ENCODE results near the gene KCNMA1.
A peak's percentile ranks its signal among the peaks of the same experiment; 100 is the strongest.

The KCNMA1 gene

GRCh38 chr10:76944640-76945039, 693.0 kb downstream of the KCNMA1 start:
- DNase-seq = no peak

DNA sequence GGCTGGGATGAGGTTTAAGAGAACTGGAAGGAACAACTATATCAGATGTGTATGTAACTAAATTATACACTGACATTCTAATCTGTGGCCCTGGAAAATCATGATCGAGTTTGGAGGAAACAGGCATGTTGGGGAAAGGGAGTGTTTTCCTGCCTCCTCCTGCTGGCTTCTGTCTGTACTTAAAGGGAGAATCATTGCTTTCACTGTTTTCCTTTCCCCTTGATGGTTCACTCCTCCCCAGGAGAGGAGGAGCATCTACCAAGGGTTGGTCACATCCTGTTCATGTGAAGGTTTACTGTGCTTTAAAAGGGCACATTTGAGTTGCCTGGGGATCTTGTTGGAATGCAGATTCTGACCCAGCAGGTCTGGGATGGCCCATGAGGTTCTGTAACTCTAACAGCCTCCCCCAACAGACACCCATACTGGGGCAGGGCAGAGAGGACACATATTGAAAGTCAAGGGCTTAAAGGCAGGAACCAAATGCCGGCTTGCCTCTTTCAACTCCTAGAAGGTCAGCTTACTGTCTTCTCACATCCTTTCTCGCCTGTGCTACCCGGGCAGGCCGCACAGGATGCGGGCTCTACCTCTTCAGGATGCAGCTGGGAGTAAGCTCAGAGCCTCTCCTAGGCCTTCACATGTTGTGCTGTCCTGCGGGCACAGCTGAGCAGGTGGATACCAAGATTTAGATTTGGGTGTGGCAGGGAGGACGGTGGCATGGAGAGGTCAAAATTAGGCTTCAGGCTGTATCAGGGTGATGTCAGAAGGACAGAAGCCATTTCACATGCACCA, 694.8 kb downstream of the KCNMA1 start:
- no peak for DNase-seq

DNA sequence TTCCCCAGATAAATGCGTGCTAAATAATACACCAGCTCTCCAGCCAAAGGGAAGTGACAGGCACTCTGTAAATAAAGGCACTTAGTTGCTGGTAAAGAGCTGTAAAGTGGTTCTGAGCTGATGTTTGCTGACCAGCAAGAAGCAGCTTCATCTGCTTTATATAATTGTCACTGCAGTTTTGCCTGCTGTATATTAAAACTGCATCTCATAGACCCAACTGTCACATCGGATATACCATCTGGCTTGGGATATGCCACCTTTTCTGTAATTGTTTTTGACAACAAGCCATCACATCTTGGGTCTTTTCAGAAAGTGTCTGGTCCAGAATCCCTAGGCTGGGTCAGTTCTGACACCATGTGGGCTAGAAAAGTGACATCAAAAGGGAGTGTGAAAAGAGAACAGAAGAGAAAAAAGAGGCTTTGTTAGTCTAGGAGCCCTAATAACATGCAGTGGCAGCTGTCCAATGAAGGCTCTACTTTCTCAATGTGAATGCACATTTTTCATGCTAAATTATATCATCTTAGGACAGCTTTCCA, 697.6 kb downstream of the KCNMA1 start:
- DNase-seq = no peak

GRCh38 chr10:76937181-76937600, 700.4 kb downstream of the KCNMA1 start:
- no peak for DNase-seq

GRCh38 chr10:76935941-76936613, 701.5 kb downstream of the KCNMA1 start:
- no peak for DNase-seq

DNA sequence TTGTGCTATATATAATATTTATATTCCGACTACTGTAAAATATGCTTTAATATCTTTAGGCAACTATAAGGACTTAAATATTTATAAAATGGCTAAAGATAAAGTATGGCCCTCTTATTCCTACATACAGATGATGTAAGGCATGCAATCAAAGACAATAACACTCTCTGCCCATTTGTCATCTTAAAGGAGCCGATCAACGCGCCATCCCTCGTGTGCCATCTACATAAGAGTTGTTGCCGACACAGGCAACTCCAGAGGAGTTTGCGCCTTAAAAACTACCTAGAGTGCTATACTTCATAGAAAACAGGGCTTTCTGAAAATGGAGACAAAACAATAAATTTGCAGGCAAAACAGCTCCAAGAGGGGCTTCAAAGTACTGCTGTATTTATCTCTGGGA, 709.0 kb downstream of the KCNMA1 start:
- DNase-seq = no peak

GRCh38 chr10:76925636-76926405, 711.8 kb downstream of the KCNMA1 start:
- DNase-seq = no peak

DNA sequence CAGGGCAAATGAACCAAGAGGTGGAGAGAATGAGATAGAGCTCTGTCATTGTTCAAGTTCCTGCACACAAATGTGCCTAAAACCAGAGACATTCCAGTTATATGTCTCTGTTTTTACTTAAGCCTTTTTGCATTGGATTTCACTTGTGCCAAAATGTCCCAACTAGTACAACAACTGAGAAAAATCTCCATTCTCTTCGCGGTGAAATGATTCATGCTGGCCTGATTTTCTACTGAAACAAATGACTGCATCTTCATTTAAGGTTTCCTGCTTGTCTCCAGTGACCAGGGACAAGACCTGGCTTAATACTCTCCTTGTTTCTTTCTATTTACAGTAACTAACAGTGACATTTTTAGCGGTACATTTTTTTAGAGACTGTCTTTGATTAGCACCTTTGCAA, 714.9 kb downstream of the KCNMA1 start:
- DNase-seq = no peak

DNA sequence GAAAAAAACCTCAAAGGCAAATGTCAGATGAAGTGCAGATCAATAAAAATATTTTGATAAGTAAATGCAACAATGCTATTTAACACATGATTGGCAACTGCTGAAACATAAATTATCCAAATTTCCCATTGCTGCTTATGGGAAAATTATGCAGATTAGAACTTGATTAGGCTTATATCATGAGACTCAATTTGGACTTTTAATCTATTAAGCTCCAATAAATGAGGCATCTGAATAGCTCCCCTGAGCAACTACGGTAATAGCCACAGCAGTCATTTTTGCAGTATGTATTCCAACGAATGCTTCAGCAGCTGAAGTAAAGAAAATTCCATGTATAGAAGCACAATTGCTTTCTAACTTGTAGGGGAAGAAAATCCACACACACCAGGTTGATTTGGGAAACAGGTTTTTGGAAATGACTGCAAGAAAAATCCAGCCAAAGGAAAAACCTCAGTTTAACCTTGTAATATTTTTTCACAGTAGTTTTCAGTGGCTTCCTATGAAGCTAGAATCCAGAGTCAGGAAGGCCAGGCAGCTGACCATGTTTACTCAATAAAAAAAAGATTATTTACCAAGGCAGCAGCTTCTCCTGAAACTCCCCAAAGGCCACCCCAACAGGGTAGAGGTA, 716.1 kb downstream of the KCNMA1 start:
- DNase-seq = no peak

DNA sequence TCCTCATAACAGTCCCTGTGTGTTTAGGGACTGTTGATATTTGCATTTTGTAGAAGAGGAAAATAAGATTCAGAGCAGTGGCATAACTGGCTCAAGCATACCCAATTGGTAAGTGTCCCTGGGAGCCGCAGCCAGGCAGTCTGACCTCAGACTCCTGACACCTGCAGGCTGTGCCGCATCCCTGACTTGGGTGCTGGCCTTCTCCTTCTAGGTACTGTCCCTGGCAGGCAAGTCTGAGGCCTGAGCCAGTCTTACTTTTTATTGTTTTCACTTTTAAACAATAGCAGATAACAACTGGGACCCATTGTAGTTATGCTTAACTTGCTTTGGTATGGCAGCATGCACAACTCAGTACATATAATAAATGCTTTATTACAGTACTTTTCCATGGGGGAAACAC, 717.0 kb downstream of the KCNMA1 start:
- DNase-seq = no peak

DNA sequence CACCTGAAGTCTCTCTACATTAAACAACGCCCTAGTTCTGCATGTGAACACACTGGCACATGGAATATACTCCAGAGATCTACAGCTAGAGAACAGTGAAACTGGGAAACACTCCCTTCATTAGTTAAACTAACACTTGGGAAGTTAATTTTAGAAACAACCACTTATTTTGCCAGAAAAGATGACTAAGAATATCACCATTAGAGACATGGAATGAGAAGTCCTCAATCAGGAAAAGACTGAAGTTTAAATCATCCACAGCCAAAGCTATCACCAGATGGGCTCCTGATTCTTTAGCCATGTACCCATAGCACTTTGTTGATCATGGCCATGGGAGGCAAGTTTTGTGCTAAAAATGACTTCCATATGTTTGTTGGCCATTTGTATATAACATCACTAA, 719.5 kb downstream of the KCNMA1 start:
- DNase-seq = no peak

DNA sequence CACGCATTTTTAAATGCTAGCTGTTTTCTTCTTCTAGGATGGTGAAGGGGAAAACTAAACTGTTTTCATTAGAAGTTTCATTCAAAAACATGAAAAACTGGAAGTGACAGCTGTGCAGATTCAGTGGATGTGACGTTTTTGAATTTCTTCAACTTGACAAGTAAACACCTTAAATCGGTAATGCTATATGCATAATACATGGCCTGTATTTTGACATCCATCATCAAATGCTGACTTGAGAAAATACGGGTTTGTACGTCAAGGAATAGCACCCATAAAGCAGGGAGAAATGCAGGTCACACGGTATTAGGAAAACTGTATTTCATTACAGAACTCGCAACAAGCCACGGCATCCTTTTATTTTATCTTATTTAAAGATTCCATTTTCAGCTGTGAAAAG, 720.5 kb downstream of the KCNMA1 start:
- no peak for DNase-seq

GRCh38 chr10:76916536-76916935, 721.1 kb downstream of the KCNMA1 start:
- DNase-seq = no peak

DNA sequence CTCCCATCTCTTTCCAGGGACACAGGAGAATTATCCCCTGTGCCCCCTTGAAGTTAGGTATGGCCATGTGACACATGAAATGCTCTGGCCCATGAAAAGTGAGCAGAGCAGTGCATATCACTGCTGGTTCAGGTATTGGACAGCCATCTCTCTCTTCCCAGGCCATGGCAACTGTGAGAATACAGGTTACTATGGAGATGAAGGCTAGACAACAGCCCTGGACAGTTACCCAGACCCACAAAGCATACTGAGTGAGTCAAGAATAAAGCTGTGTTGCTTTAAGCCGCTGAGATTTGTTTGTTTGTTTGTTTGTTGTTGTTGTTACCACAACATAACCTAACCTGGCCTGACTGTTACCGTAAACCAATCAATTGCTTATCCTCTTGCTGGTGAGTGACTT, 722.3 kb downstream of the KCNMA1 start:
- DNase-seq = no peak

GRCh38 chr10:76911184-76911583, 726.4 kb downstream of the KCNMA1 start:
- DNase-seq = no peak

DNA sequence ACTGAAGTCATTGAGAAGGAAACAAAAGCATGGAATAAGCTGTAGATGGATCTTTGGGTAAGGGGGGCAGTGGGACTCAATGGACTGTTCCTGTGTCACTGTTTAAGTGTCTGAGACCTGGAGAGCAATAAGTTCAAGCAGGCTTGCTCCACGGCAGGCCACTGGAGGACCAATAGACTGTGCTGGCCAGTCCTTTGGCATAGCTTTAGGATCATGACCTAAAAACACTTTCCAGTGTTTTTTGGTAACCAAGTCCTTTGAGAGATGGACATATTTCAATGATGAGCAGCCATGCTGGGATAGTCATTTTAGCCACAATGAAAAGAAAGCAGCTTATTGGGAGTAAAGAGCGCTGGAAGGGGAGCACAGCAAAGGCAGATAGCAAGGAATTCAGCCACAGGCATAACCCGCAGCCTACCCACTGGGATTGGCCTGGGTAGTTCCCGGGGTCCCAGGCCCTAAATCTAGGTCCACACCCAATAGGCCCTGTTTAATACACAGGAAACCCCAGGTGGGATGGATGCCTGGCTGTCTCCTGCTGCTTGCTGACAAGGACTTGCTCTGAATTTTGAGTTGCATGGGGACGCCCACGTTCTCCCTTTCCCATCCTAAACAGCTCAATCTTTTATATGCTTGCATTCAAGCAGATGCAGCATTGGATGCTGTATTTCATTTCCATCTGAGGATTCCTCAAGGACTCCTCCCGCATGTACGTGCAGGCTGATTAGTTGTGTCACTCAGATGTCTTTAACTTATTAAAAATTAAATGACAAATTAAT, 727.2 kb downstream of the KCNMA1 start:
- DNase-seq = no peak

DNA sequence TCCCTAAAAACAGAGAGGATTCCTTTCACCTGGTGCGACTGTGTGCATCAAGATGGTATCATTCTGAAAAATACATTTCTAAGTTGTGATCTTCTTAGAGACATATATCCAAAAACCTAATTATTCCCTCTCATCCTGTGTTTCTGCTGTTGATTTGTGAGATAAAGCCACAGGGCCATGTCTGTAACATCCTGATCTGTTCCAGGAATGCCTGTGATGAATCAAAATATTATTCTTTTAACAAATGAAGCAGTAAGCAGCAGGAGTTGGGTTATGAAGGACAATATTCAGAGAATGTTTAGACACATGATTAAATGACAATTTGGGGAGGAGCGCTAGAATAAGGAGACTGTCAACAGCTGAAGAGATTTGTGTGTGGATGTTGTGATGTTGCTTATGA, 731.4 kb downstream of the KCNMA1 start:
- no peak for DNase-seq

DNA sequence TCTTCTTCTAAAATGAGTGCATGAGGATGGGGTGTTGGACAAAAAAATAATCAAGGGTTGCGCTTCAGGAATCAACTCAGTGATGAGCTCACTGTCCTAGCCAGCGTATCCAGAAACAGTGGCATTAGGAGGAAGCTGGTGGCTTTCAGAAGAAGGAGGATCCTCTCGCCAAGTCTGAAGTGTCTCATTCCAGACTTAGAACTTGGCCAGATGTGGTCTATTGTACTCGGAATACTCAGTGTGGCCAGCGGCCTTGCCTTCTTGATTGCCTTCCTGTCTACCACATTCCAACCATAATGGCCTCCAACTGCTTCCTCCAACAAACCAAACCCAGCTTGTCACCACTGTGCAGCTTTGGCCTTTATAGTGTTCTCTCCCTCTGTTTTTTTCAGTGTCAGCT, 732.4 kb downstream of the KCNMA1 start:
- DNase-seq = no peak

- no peak for DNase-seq
Measured at GRCh38 chr10:76903387-76903945, 734.1 kb downstream of the KCNMA1 start.

DNA sequence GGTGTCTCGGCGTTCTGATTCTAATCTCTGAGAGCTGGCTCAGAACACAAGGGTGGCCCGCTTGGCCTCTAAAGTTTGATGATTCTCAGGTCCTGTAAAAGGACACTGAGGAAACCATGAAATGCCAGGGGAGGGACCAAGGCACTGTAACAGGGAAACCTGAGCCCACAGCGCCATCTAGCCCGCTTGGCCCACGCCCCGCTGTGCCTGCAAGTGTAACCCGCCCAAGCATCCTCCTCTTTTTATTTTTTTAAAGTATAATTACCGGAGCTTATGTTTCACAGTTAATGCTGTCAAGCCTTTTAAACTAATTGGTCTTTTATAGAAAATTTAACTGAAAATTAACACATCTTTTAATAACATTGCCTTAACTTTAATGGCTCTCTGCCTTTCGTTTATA, 734.7 kb downstream of the KCNMA1 start:
- peak; percentile 42 for DNase-seq

DNA sequence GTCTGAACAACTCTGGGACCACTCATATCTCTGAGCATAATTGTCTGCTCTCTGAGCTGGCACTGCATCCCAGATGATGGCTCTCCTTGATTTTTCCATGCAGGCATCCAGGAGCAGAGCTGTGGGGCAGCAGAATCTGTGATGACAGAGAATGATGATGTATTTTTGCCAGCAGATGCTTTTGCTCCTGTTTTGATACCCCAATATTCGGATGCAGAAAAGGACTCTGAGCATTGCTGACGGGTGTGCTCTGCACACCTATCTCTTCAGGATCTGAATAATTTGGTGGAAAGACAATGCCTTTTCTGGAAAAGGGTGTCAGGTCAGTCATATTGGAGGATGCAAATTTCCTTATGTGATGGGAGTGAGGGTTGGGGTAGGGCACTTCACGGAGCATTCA, 735.9 kb downstream of the KCNMA1 start:
- DNase-seq = no peak

DNA sequence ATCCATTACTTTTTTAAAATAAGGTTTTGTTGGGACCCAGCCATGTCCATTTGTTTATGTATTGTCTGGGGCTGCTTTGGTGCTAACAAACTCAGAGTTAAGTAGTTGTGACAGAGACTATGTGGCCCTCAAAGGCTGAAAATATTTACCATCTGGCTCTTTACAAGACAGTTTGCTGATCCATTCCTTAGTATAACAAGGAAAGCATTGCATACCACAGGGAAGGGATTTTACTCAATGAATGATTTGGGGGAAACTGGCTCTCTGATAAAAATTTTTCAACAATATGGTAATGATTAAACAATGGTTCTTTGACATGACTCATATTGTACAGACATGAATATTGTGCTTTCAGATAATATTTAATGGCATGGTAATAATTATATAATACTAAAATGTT, 738.1 kb downstream of the KCNMA1 start:
- no peak for DNase-seq
